ENCODE data around the gene MSH3. TPM values are rescaled to one million over a fixed set of nuclear protein-coding genes. Genes with fewer than 3 reads are reported as not detected.

MSH3 gene
- total and polyA plus RNA-seq, 8 donors = 2.1 to 11.5 (median 8.8) TPM

DNA sequence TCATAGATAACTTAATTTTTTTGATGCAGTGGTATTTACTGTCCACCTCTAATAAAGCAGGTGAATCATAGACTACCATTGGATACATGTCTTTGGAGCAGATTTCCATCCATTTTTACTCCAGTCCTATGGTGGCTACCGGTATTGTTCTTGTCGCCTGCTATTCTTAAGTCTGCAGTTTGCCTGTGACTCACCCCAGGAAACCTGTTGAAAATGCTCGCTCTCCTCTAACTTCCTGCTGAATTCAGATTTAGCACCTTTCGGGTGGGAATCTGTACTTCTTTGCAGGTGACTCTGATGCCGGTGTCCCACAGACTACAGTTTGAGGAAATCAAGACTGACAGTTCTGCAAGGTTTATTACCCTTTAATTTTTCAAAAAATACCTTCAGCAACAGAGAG lies 59.2 kb downstream of the MSH3 start:
- no peaks in the 10 kb centered on the region for H3K36me3 ChIP-seq
- H3K4me1 ChIP-seq = peaks cover 0 to 8% (median 0%) of the 10 kb centered on the region in 3 donors
- WGBS, 2 donors = 95 to 97% methylated on average over 5 of the region's 5 CpGs
- ATAC-seq (no peak), DNase-seq (no peak), FAIRE-seq (no peak)
- no peaks in the 10 kb centered on the region for H3K9me3 ChIP-seq
- no peak overlapping the region for H3K27ac ChIP-seq
- intact Hi-C loops (cut with DNase I) = no loop called here
- H3K27me3 ChIP-seq = no peaks in the 10 kb centered on the region
- no peak overlapping the region for H3K4me3 ChIP-seq
- no peak for TF ChIP-seq CTCF (IDR thresholded peaks at IDR 0.05)

GRCh38 chr5:80714570-80715298 lies 60.3 kb downstream of the MSH3 start:
- DNase-seq (no peak), FAIRE-seq (no peak), ATAC-seq (no peak)
- Histone ChIP-seq H3K4me3 (no peak overlapping the region), H3K36me3 (no peaks in the 10 kb centered on the region), H3K4me1 (peaks cover 0 to 8% (median 0%) of the 10 kb centered on the region in 3 donors), H3K9me3 (no peaks in the 10 kb centered on the region), H3K27me3 (no peaks in the 10 kb centered on the region), H3K27ac (no peak overlapping the region)
- intact Hi-C loops (cut with DNase I) = no loop called here
- no peak for TF ChIP-seq CTCF (IDR thresholded peaks at IDR 0.05)
- WGBS, 2 donors = 68 to 69% methylated on average over 5 of the region's 5 CpGs

DNA sequence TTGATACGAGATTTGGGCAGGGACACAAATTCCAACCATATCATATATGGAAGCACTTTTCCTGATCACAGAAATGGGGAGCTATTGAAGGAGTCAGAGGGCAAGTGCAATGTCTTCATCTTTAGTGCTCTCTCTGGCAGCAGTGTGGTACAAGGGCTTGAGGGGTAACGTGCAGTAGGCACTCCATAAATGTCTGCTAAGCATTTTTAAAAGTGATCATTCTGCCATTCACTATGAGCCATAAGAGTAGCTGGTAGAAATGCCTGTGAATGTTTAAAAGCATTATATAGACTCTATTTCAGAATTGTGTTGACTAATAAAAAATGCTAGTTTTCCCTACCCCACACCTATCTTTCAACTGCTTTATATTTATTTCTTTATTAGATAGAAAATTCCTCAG lies 61.4 kb downstream of the MSH3 start:
- intact Hi-C loops (cut with DNase I) = no loop called here
- no peak for TF ChIP-seq CTCF (IDR thresholded peaks at IDR 0.05)
- 94 to 96% methylated on average over 2 of the region's 2 CpGs for WGBS, 2 donors

DNA sequence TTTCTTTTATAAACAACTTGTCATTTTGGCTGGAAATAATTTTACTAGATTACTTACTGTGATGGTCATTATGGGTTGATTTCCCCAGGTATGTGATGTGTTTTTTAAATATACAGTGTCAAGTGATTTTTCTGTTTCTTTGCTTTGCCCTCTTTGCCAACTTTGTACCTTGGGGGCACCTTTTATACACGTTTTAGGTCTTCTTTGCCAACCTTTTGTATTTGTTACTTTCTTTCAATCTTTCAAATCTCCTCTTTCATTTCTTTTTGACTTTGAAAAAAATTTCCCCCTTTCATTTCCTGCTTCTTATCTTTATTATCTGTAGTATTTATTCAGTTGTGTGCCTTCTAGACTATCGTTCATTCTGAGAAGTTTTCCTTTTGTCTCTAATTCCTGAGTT lies 65.7 kb downstream of the MSH3 start:
- no peak for FAIRE-seq
- 68 to 75% methylated on average over 2 of the region's 2 CpGs for WGBS, 2 donors

More for the DNA sequence above, 61.4 kb downstream of the MSH3 start:
- ATAC-seq (no peak), DNase-seq (no peak), FAIRE-seq (no peak)
- Histone ChIP-seq H3K4me1 (peaks cover 0 to 8% (median 0%) of the 10 kb centered on the region in 3 donors), H3K27me3 (no peaks in the 10 kb centered on the region), H3K36me3 (no peaks in the 10 kb centered on the region), H3K27ac (no peak overlapping the region), H3K9me3 (peaks cover 0 to 5% (median 0%) of the 10 kb centered on the region in 4 donors), H3K4me3 (no peak overlapping the region)

More for the DNA sequence above, 65.7 kb downstream of the MSH3 start:
- no peak for TF ChIP-seq CTCF (IDR thresholded peaks at IDR 0.05)
- Histone ChIP-seq H3K4me1 (no peaks in the 10 kb centered on the region), H3K4me3 (no peak overlapping the region), H3K27ac (no peak overlapping the region), H3K9me3 (peaks cover 0 to 5% (median 0%) of the 10 kb centered on the region in 4 donors), H3K36me3 (no peaks in the 10 kb centered on the region), H3K27me3 (no peaks in the 10 kb centered on the region)
- intact Hi-C loops (cut with DNase I) = no loop called here
- ATAC-seq (no peak), DNase-seq (no peak)
